ENCODE measurements around the gene AGMO. TPM values are rescaled to one million over a fixed set of nuclear protein-coding genes. Genes with fewer than 3 reads are reported as not detected.

The AGMO gene
- total and polyA plus RNA-seq, 2 of the 8 experiments (the other 6 are each of a cell fraction or from before 2014, with no cell fraction given): 0.22 to 0.45 TPM

- H4K91ac ChIP-seq (replicated peaks; ENCODE audit: insufficient read length, low read length): no peak overlapping the region
- no peak overlapping the region for H3K4ac ChIP-seq (replicated peaks; ENCODE audit: insufficient read length, low read depth, low read length)
- ChIA-PET POLR2A (ENCODE audit: partially characterized antibody) (no interaction called here), CTCF (ENCODE audit: partially characterized antibody) (interaction anchor here (1.0 to 1.2 kb wide), 2 partner anchors 8 to 42 kb away, joined by 3 read pairs; no protein-coding TSS in a partner anchor)
- H3K27me3 ChIP-seq (replicated peaks in 1 of 4; ENCODE audit: control insufficient read depth in 3 of 4, extremely low read depth in 1 of 4, insufficient read depth in 3 of 4, low read length in 3 of 4): no peaks in the 10 kb centered on the region
- DNase-seq (ENCODE audit: low read depth in 1 of 2, low spot score in 2 of 2): no peak
- no peak for FAIRE-seq
- no peaks in the 10 kb centered on the region for H3K23me2 ChIP-seq (ENCODE audit: low read depth, low read length)
- no peak overlapping the region for H4K5ac ChIP-seq (ENCODE audit: insufficient read length, low read depth, low read length)
- H3K79me1 ChIP-seq (ENCODE audit: low read depth, low read length): no peaks in the 10 kb centered on the region
- no peaks in the 10 kb centered on the region for H3K4me1 ChIP-seq (replicated peaks in 1 of 4; ENCODE audit: control insufficient read depth in 3 of 4, insufficient read depth in 4 of 4, low read length in 3 of 4)
- H3K36me3 ChIP-seq (ENCODE audit: control insufficient read depth in 2 of 4, insufficient read depth in 4 of 4, low read length in 3 of 4): no peaks in the 10 kb centered on the region
- no peaks in the 10 kb centered on the region for H3K9me3 ChIP-seq (ENCODE audit: insufficient read depth in 2 of 2, low read depth in 1 of 2, low read length in 1 of 2)
- no peak overlapping the region for H2BK20ac ChIP-seq (ENCODE audit: low read length)
- H2BK15ac ChIP-seq (ENCODE audit: low read length): no peak overlapping the region
- H3K4me2 ChIP-seq (ENCODE audit: insufficient read depth in 1 of 2, low read depth in 2 of 2, low read length in 2 of 2): no peak overlapping the region
- H3K14ac ChIP-seq (ENCODE audit: insufficient read length): no peak overlapping the region
- H2BK12ac ChIP-seq (ENCODE audit: low read depth, low read length): no peak overlapping the region
- H3K56ac ChIP-seq (replicated peaks; ENCODE audit: insufficient read length, low read depth, low read length): no peak overlapping the region
- no peak overlapping the region for H3K18ac ChIP-seq (ENCODE audit: extremely low read depth, low read length)
- no peak overlapping the region for H3K4me3 ChIP-seq (ENCODE audit: extremely low read depth in 1 of 4, insufficient read depth in 2 of 4, low read depth in 3 of 4, low read length in 4 of 4)
- H2BK120ac ChIP-seq (replicated peaks; ENCODE audit: low read depth, low read length): no peak overlapping the region
- no peak overlapping the region for H3K9ac ChIP-seq (replicated peaks in 1 of 4; ENCODE audit: extremely low read depth in 1 of 4, low read depth in 3 of 4, low read length in 3 of 4)
- 96% methylated on average over 3 of the region's 3 CpGs; no CpG with 5 or more reads in 1 of the 2 experiments for WGBS, 2 experiments (ENCODE audit: extremely low coverage in 1 of 2, insufficient coverage in 1 of 2, insufficient read length in 1 of 2, insufficient replicate concordance in 2 of 2, low coverage in 1 of 2, low lambda C conversion rate in 2 of 2, missing lambda C conversion rate in 1 of 2)
- no peak overlapping the region for H2BK5ac ChIP-seq (ENCODE audit: low read depth, low read length)
- H2AK5ac ChIP-seq (ENCODE audit: low read depth, low read length): no peak overlapping the region
- no peak for TF ChIP-seq POLR2AphosphoS5 (IDR thresholded peaks at IDR 0.05; ENCODE audit: low read depth, low read length)
- TF ChIP-seq CREB1 (IDR thresholded peaks at IDR 0.05): no peak
- TF ChIP-seq TAF1 (IDR thresholded peaks at IDR 0.05; ENCODE audit: low read depth, low read length): no peak
- TF ChIP-seq KDM1A (IDR thresholded peaks at IDR 0.05; ENCODE audit: borderline replicate concordance, low read length): no peak
- TF ChIP-seq TCF12 (IDR thresholded peaks at IDR 0.05; ENCODE audit: low read depth, low read length): no peak
- no peak for TF ChIP-seq JUND (IDR thresholded peaks at IDR 0.05; ENCODE audit: low read length)
- no peak for TF ChIP-seq ATF3 (IDR thresholded peaks at IDR 0.05; ENCODE audit: insufficient read depth, low read depth, low read length)
- H4K20me1 ChIP-seq (replicated peaks in 1 of 2; ENCODE audit: control insufficient read depth in 1 of 2, insufficient read depth in 2 of 2, low read length in 2 of 2): no peaks in the 10 kb centered on the region
- H4K8ac ChIP-seq (ENCODE audit: extremely low read depth, insufficient read depth, low read length): no peak overlapping the region
- H3K79me2 ChIP-seq (ENCODE audit: control insufficient read depth in 1 of 2, insufficient read depth in 2 of 2, low read length in 2 of 2): no peaks in the 10 kb centered on the region
- no peak overlapping the region for H3K27ac ChIP-seq (ENCODE audit: low read depth, low read length)
- no peak overlapping the region for H3K23ac ChIP-seq (ENCODE audit: insufficient read length)
- H2AFZ ChIP-seq (ENCODE audit: low read length): no peak overlapping the region
Observed at GRCh38 chr7:15554744-15555143, 7.1 kb downstream of the AGMO start.
